Right lobe of liver (tissue), 6 donors: ENCODE results near the gene PDGFA. TPM values are rescaled to one million over a fixed set of nuclear protein-coding genes. Genes with fewer than 3 reads are reported as not detected.

ENCODE experiments used
- ATAC-seq, 4 donors: fragments of 200-7000 bp; cut with Tn5 transposase; one replicate each; pipeline ENCODE4 v1.9.1; 2020; ENCODE audit warnings: mild to moderate bottlenecking in 4 of 4, moderate library complexity in 4 of 4
- DNase-seq, 3 donors: peaks; one replicate each; pipeline ENCODE4 v3.0.0-alpha.2; 2020
- H3K27ac ChIP-seq, 3 donors: fragments of 200-600 bp; one replicate each; pipeline ENCODE4 v1.8.0; 2022
- H3K27me3 ChIP-seq, 2 donors: fragments of 200-600 bp; one replicate each; pipeline ENCODE4 v1.8.0; 2022
- H3K36me3 ChIP-seq, 4 donors: fragments of 200-600 bp; sonication (generic) in 1 of 4; one replicate each; pipeline versions ENCODE4 v1.5.1 to v1.8.0; 2017 to 2022; ENCODE audit warnings: control low read depth in 1 of 4
- H3K4me1 ChIP-seq, 4 donors: fragments of 200-600 bp; sonication (generic) in 1 of 4; one replicate each; pipeline versions ENCODE4 v1.5.1 to v1.8.0; 2017 to 2022; ENCODE audit warnings: control low read depth in 1 of 4
- H3K4me3 ChIP-seq, 3 donors: fragments of 200-600 bp; one replicate each; pipeline ENCODE4 v1.8.0; 2022
- H3K9me3 ChIP-seq, 4 donors: fragments of 200-600 bp; sonication (generic) in 1 of 4; one replicate each; pipeline versions ENCODE4 v1.5.1 to v1.8.0; 2017 to 2022; ENCODE audit warnings: control low read depth in 1 of 4
- POLR2A ChIP-seq: fragments of 450-650 bp; IDR thresholded peaks from one replicate; pipeline ENCODE4 v1.6.1; 2017; ENCODE audit warnings: antibody characterized with exemption, mild to moderate bottlenecking
- WGBS: methylation state at CpG from one replicate; pipeline ENCODE4 v1.1.6; 2018; ENCODE audit warnings: low coverage, low lambda C conversion rate; ENCODE audit not compliant: insufficient coverage; ENCODE audit errors: missing lambda C conversion rate; 5-methylcytosine and 5-hydroxymethylcytosine counted together
- intact Hi-C, 2 donors: fragments of 100-400 bp; cut with DNase I; formaldehyde crosslinking; loops; one replicate each; pipeline versions ENCODE4 v1.11.2 to v1.14.1; 2022
- total RNA-seq, 6 experiments: library from RNA; depleted of rRNA in 2 of 6; stranded (reverse); fragments of >200 nt in 2 of 6; fragmentation: NEBNext Ultra II Directional in 3 of 6; extraction: Animal tissue kit (Norgen Biotek cat#: 25700) in 3 of 6; gene quantifications; one replicate each; pipeline versions ENCODE4 v1.1.0 to v1.2.4, GENCODE V29; 2016 to 2023
- TF ChIP-seq, protein P1 (sequence below), 4 donors: fragments of 200-600 bp in 3 of 4; fragments of 450-650 bp in 1 of 4; IDR thresholded peaks; one replicate each; pipeline versions ENCODE4 v1.5.1 to v1.8.0; 2016 to 2022; ENCODE audit warnings: antibody characterized with exemption in 4 of 4, mild to moderate bottlenecking in 2 of 4
- donor health status: DM: no; HTN: yes; CAD: no.
- donor health status: DM: no; HTN: no; CAD: no.
- donor health status: DM: no; HTN: no; CAD: no.
- donor health status: DM: no; HTN: yes; CAD: no.
- donor health status: DM: no; HTN: yes; CAD: no.

Gene PDGFA
- total RNA-seq, 6 experiments from 2014 or later, result 2.3 to 20.9 (median 8.4) TPM

GRCh38 chr7:462173-463103 lies 57.2 kb downstream of the PDGFA start:
- TF ChIP-seq, protein P1, sequence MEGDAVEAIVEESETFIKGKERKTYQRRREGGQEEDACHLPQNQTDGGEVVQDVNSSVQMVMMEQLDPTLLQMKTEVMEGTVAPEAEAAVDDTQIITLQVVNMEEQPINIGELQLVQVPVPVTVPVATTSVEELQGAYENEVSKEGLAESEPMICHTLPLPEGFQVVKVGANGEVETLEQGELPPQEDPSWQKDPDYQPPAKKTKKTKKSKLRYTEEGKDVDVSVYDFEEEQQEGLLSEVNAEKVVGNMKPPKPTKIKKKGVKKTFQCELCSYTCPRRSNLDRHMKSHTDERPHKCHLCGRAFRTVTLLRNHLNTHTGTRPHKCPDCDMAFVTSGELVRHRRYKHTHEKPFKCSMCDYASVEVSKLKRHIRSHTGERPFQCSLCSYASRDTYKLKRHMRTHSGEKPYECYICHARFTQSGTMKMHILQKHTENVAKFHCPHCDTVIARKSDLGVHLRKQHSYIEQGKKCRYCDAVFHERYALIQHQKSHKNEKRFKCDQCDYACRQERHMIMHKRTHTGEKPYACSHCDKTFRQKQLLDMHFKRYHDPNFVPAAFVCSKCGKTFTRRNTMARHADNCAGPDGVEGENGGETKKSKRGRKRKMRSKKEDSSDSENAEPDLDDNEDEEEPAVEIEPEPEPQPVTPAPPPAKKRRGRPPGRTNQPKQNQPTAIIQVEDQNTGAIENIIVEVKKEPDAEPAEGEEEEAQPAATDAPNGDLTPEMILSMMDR (IDR thresholded peaks at IDR 0.05), result no peak
- no peak for TF ChIP-seq POLR2A
- no peak for ATAC-seq
- H3K27ac ChIP-seq, result no peak overlapping the region
- intact Hi-C loops, result no loop called here
- no peaks in the 10 kb centered on the region for H3K4me1 ChIP-seq
- WGBS, result 80% methylated on average over 1 of the region's 49 CpGs
- H3K4me3 ChIP-seq, result no peak overlapping the region
- H3K9me3 ChIP-seq, result no peaks in the 10 kb centered on the region
- DNase-seq, result peak; percentile 10 to 49 (median 21)
- H3K27me3 ChIP-seq, result no peaks in the 10 kb centered on the region
- H3K36me3 ChIP-seq, result no peaks in the 10 kb centered on the region

GRCh38 chr7:461453-462172 lies 58.0 kb downstream of the PDGFA start:
- H3K4me3 ChIP-seq, result no peak overlapping the region
- H3K9me3 ChIP-seq, result no peaks in the 10 kb centered on the region
- WGBS, result 100% methylated on average over 2 of the region's 29 CpGs
- no peak overlapping the region for H3K27ac ChIP-seq
- no peaks in the 10 kb centered on the region for H3K36me3 ChIP-seq
- ATAC-seq, result peak in 3 of 4 donors; percentile 20 to 34 (median 25)
- no peaks in the 10 kb centered on the region for H3K27me3 ChIP-seq
- intact Hi-C loops, result no loop called here
- peak in 2 of 3 donors; percentile 21 to 53 for DNase-seq
- no peaks in the 10 kb centered on the region for H3K4me1 ChIP-seq
- no peak for TF ChIP-seq POLR2A
- TF ChIP-seq, protein P1 (IDR thresholded peaks at IDR 0.05), result no peak

GRCh38 chr7:461117-461452 lies 58.6 kb downstream of the PDGFA start:
- Histone ChIP-seq H3K9me3 (no peaks in the 10 kb centered on the region), H3K27me3 (no peaks in the 10 kb centered on the region), H3K36me3 (no peaks in the 10 kb centered on the region), H3K27ac (no peak overlapping the region), H3K4me3 (no peak overlapping the region), H3K4me1 (no peaks in the 10 kb centered on the region)
- no peak for TF ChIP-seq POLR2A
- TF ChIP-seq, protein P1 (IDR thresholded peaks at IDR 0.05), result no peak
- DNase-seq (no peak), ATAC-seq (peak in 1 of 4 donors; percentile 13)
- WGBS, result 0% methylated on average over 1 of the region's 2 CpGs
- intact Hi-C loops, result no loop called here

DNA sequence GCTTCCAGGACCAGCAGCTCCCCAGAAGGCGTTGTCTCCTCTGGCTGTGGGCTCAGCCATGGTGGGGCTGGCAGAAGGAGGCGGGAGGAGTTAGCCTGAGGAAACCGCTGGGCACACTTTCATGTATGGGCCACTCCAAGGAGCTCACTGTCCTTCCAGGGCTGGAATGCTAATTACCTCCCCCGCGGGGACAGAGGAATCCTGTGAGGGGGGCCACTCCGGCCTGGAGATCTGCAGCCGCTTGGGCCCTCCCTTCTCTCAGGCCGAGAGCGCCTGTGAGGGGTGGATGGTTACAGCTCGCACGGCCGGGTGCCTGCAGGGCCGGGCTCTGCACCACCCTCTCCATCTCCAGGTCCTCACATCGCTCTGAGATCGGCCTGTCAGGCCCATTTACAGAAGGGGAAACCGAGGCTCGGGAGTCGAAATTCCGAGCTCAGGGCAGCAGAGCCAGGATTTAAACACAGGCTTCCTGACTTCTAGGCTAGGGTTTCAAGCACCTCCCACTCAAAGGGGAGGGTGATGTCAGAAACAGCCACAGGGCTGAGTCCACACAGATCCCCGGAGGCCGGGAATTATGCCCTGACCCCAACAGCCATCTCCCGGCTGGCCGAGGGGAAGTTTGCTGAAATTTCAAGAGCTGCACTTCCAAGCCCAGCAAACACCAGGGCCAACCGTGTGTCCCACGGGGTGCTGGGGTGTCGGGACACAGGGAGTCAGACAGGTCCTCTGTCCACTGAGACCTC lies 59.1 kb downstream of the PDGFA start:
- Histone ChIP-seq H3K9me3 (no peaks in the 10 kb centered on the region), H3K4me3 (no peak overlapping the region), H3K27ac (no peak overlapping the region), H3K36me3 (no peaks in the 10 kb centered on the region), H3K27me3 (no peaks in the 10 kb centered on the region), H3K4me1 (no peaks in the 10 kb centered on the region)
- DNase-seq (peak in 2 of 3 donors; percentile 40 to 42), ATAC-seq (peak in 3 of 4 donors; percentile 10 to 73 (median 51))
- intact Hi-C loops, result no loop called here
- WGBS, result 22% methylated on average over 8 of the region's 26 CpGs
- no peak for TF ChIP-seq POLR2A
- TF ChIP-seq, protein P1 (IDR thresholded peaks at IDR 0.05), result no peak
